Activated T-helper 1 cell treated with Interleukin-2 at 50 U/mL for 16 hours (primary cell): ENCODE data around the gene MYOG.

ENCODE experiments used
- DNase-seq: peaks from one replicate; pipeline ENCODE4 v3.0.0-alpha.2; 2020; ENCODE audit warnings: low read depth

The MYOG gene

GRCh38 chr1:203046984-203047630 is 38.7 kb downstream of the MYOG start:
- no peak for DNase-seq

- DNase-seq: no peak
Observed at GRCh38 chr1:203045821-203046594, 39.8 kb downstream of the MYOG start.

- DNase-seq: no peak
Observed at GRCh38 chr1:203045336-203045735, 40.5 kb downstream of the MYOG start.

- no peak for DNase-seq
Observed at GRCh38 chr1:203044546-203045250, 41.1 kb downstream of the MYOG start.

GRCh38 chr1:203043830-203044545 is 41.8 kb downstream of the MYOG start:
- no peak for DNase-seq

- DNase-seq: no peak
Observed at GRCh38 chr1:203041351-203041932, 44.4 kb downstream of the MYOG start.

GRCh38 chr1:203040513-203041275 is 45.1 kb downstream of the MYOG start:
- DNase-seq: no peak

- no peak for DNase-seq
Observed at GRCh38 chr1:203039609-203040512, 46.0 kb downstream of the MYOG start.

- DNase-seq: peak; percentile 28
Observed at GRCh38 chr1:203038891-203039608, 46.8 kb downstream of the MYOG start.

GRCh38 chr1:203038217-203038741 is 47.5 kb downstream of the MYOG start:
- no peak for DNase-seq

- no peak for DNase-seq
Observed at GRCh38 chr1:203037509-203038190, 48.2 kb downstream of the MYOG start.

GRCh38 chr1:203036537-203036936 is 49.3 kb downstream of the MYOG start:
- no peak for DNase-seq

GRCh38 chr1:203036135-203036534 is 49.7 kb downstream of the MYOG start:
- DNase-seq: no peak

GRCh38 chr1:203035111-203036000 is 50.5 kb downstream of the MYOG start:
- no peak for DNase-seq

GRCh38 chr1:203034422-203035110 is 51.2 kb downstream of the MYOG start:
- no peak for DNase-seq

- no peak for DNase-seq
Observed at GRCh38 chr1:203033917-203034316, 51.9 kb downstream of the MYOG start.

GRCh38 chr1:203033287-203033686 is 52.5 kb downstream of the MYOG start:
- no peak for DNase-seq
